ENCODE measurements around the gene MXD1. TPM values are rescaled to one million over a fixed set of nuclear protein-coding genes. Genes with fewer than 3 reads are reported as not detected.

MXD1 gene
- total and polyA plus RNA-seq, 9 of the 15 experiments (the other 6 are each of a cell fraction or from before 2014, with no cell fraction given) = 6.7 to 35.9 (median 11.0) TPM

DNA sequence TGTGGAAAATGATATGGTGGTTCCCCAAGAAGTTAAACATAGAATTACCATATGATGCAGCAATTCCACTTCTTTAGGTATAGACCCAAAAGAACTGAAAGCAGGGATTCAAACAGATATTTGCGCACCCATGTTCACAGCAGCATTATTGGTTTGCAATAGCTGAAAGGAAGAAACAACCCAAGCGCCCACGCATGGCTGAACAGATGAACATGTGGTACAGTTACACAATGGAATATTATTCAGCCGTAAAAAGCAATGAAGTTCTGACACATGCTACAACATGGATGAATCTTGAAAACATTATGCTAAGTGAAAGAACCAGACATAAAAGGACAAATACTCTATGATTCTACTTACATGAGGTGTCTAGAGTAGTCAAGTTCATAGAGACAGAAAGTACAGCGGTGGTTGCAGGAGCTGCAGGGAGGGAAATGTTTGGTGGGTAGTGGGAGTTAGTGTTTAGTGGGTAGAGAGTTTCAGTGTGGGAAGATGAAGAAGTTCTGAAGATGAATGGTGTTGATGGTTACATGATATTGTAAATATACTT lies 73.3 kb downstream of the MXD1 start (continued):
- TF ChIP-seq MED1 (CRISPR knock-in tag; IDR thresholded peaks at IDR 0.05; ENCODE audit: borderline replicate concordance) (no peak), ZKSCAN1 (IDR thresholded peaks at IDR 0.05; ENCODE audit: low read depth, low read length) (no peak), HDGF (IDR thresholded peaks at IDR 0.05) (no peak)

DNA sequence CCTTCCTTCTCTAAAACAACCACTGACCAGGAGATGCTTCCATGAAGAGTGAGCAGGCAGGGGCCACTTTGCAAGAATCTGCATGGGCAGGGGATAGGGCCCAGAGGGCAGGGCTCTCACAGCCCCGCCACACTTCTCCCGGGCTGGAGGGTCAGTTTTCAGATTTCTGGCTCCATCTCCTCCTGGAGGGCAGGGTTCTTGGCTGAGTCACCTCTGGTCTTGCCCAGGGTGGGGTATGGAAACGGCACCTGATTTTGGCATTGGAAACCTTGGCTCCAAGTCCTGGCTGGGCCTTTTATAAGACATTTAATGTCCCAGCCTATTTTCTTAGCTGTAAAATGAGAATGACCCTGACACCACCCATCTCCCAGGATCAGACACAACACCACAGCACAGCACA lies 74.1 kb downstream of the MXD1 start:
- no peak for ATAC-seq
- 53% methylated on average over 3 of the region's 3 CpGs for WGBS (ENCODE audit: insufficient coverage, low coverage, missing lambda C conversion rate)
- no TSS peak for BruUV-seq (replicated peaks)
- Histone ChIP-seq H3K27ac (ENCODE audit: extremely low read depth, low read depth, low read length) (no peak overlapping the region), H3K27me3 (ENCODE audit: control insufficient read depth in 2 of 2, insufficient read depth in 2 of 2, low read length in 2 of 2) (no peaks in the 10 kb centered on the region), H3K9me1 (ENCODE audit: control insufficient read depth, insufficient read depth, low read length) (no peaks in the 10 kb centered on the region), H3K9me3 (replicated peaks; ENCODE audit: control insufficient read depth, insufficient read depth, low read depth, low read length) (no peaks in the 10 kb centered on the region), H3K4me2 (ENCODE audit: insufficient read depth, low read length) (no peak overlapping the region), H3K4me1 (replicated peaks in 1 of 2; ENCODE audit: control insufficient read depth in 2 of 2, insufficient read depth in 2 of 2, low read length in 2 of 2) (peaks cover 0 to 15% of the 10 kb centered on the region in 2 experiments; a peak in 3 of 5 replicates), H3K36me3 (ENCODE audit: control insufficient read depth, insufficient read depth, low read length) (no peaks in the 10 kb centered on the region), H4K20me1 (replicated peaks; ENCODE audit: control insufficient read depth, insufficient read depth, low read length) (no peaks in the 10 kb centered on the region), H3K4me3 (no peak overlapping the region), H3K9ac (ENCODE audit: insufficient read depth in 1 of 2, low read depth in 2 of 2, low read length in 2 of 2) (peak overlapping the region in 1 of 2 experiments; percentile 64; a peak in 1 of 4 replicates), H3K79me2 (ENCODE audit: control insufficient read depth, insufficient read depth, low read length) (no peaks in the 10 kb centered on the region), H2AFZ (ENCODE audit: low read depth, low read length) (no peak overlapping the region)
- DNase-seq (ENCODE audit: extremely low read depth in 1 of 4, low spot score in 3 of 4) = no peak
- intact Hi-C loops (cut with micrococcal nuclease) = no loop called here
- TF ChIP-seq IFI16 (CRISPR knock-in tag; IDR thresholded peaks at IDR 0.05) = no peak
- no peak for TF ChIP-seq HMG20B (CRISPR knock-in tag; IDR thresholded peaks at IDR 0.05)
- no peak for TF ChIP-seq NR2C1 (IDR thresholded peaks at IDR 0.05)
- no peak for TF ChIP-seq NR2C1 (tag; IDR thresholded peaks at IDR 0.05)
- no peak for TF ChIP-seq FOXJ3 (CRISPR knock-in tag; IDR thresholded peaks at IDR 0.05)
- TF ChIP-seq, protein P1, sequence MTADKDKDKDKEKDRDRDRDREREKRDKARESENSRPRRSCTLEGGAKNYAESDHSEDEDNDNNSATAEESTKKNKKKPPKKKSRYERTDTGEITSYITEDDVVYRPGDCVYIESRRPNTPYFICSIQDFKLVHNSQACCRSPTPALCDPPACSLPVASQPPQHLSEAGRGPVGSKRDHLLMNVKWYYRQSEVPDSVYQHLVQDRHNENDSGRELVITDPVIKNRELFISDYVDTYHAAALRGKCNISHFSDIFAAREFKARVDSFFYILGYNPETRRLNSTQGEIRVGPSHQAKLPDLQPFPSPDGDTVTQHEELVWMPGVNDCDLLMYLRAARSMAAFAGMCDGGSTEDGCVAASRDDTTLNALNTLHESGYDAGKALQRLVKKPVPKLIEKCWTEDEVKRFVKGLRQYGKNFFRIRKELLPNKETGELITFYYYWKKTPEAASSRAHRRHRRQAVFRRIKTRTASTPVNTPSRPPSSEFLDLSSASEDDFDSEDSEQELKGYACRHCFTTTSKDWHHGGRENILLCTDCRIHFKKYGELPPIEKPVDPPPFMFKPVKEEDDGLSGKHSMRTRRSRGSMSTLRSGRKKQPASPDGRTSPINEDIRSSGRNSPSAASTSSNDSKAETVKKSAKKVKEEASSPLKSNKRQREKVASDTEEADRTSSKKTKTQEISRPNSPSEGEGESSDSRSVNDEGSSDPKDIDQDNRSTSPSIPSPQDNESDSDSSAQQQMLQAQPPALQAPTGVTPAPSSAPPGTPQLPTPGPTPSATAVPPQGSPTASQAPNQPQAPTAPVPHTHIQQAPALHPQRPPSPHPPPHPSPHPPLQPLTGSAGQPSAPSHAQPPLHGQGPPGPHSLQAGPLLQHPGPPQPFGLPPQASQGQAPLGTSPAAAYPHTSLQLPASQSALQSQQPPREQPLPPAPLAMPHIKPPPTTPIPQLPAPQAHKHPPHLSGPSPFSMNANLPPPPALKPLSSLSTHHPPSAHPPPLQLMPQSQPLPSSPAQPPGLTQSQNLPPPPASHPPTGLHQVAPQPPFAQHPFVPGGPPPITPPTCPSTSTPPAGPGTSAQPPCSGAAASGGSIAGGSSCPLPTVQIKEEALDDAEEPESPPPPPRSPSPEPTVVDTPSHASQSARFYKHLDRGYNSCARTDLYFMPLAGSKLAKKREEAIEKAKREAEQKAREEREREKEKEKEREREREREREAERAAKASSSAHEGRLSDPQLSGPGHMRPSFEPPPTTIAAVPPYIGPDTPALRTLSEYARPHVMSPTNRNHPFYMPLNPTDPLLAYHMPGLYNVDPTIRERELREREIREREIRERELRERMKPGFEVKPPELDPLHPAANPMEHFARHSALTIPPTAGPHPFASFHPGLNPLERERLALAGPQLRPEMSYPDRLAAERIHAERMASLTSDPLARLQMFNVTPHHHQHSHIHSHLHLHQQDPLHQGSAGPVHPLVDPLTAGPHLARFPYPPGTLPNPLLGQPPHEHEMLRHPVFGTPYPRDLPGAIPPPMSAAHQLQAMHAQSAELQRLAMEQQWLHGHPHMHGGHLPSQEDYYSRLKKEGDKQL (CRISPR knock-in tag; IDR thresholded peaks at IDR 0.05; ENCODE audit: borderline replicate concordance) = no peak
- no peak for TF ChIP-seq HEY1 (CRISPR knock-in tag; IDR thresholded peaks at IDR 0.05; ENCODE audit: borderline replicate concordance)
- no peak for TF ChIP-seq RHOXF2B (CRISPR knock-in tag; conservative IDR thresholded peaks at IDR 0.05)
- TF ChIP-seq SIN3B (IDR thresholded peaks at IDR 0.05; ENCODE audit: low read depth) = no peak
- no peak for TF ChIP-seq ZNF717 (CRISPR knock-in tag; IDR thresholded peaks at IDR 0.05)
- no peak for TF ChIP-seq POLR2AphosphoS2 (IDR thresholded peaks at IDR 0.05; ENCODE audit: low read length)
- no peak for TF ChIP-seq STAT5A (IDR thresholded peaks at IDR 0.05; ENCODE audit: borderline replicate concordance, low read length)
- no peak for TF ChIP-seq ZNF224 (CRISPR knock-in tag; IDR thresholded peaks at IDR 0.05)
- TF ChIP-seq MYC (IDR thresholded peaks at IDR 0.05; ENCODE audit: low read depth, low read length) = no peak
- TF ChIP-seq MYC (CRISPR knock-in tag; IDR thresholded peaks at IDR 0.05; ENCODE audit: borderline replicate concordance, low read depth) = no peak
- POLR2A ChIA-PET = interaction anchor here (0.8 kb wide), 1 partner anchor 11 kb away, joined by 3 read pairs; no protein-coding TSS in a partner anchor
- CTCF ChIA-PET (ENCODE audit: low intra/inter-chr PET ratio) = no interaction called here
- no peak for FAIRE-seq
- in situ Hi-C loops (cut with MboI) = no loop called here

All from K562 (cell line).